ENCODE results near the gene NAB2.

The NAB2 gene

DNA sequence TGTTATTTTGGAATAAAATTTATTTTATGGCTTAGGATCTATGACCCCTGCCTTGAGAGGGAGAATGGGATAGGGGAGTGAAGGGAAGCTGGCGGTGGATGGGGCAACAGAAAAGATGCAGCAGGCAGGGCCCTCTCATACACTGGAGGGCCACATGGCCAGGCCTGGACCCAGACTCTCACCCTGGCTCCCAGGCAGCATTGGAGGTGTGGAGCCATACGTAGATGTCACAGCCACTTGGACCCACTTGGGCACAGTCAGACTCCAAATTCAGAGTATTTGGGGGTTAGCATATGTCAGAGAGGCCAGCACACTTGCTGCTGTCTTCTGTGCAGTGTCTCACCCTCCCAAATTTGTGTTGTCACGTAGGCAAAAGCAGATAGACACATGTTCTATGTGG, 6.5 kb downstream of the NAB2 start:
- DNase-seq = no peak

GRCh38 chr12:57096099-57096572, 7.2 kb downstream of the NAB2 start:
- no peak for DNase-seq

GRCh38 chr12:57096748-57097553, 8.0 kb downstream of the NAB2 start:
- DNase-seq = no peak

GRCh38 chr12:57097554-57097835, 8.6 kb downstream of the NAB2 start:
- DNase-seq = no peak

GRCh38 chr12:57098546-57098945, 9.6 kb downstream of the NAB2 start:
- DNase-seq = no peak

- no peak for DNase-seq
Observed at GRCh38 chr12:57099047-57099714, 10.3 kb downstream of the NAB2 start.

DNA sequence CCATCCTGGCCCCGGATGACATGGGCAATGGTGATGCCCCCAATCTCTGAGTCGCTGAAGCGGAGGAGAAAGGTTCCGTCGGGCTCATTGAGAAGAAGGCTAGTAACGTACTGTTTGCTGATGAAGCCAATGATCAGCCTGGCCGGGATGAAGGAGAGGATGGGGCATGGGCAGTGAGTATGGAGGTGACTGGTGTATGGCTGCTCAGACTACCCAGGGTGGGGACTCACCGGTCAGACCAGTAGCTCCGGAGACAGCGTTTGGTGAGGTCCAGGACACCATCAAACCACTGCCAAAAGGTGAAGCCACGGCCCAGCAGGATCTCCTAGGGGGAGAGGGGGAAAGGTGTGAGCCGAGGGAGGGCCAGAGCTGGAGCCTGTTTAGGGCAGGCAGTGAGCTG, 10.9 kb downstream of the NAB2 start:
- DNase-seq = no peak

DNA sequence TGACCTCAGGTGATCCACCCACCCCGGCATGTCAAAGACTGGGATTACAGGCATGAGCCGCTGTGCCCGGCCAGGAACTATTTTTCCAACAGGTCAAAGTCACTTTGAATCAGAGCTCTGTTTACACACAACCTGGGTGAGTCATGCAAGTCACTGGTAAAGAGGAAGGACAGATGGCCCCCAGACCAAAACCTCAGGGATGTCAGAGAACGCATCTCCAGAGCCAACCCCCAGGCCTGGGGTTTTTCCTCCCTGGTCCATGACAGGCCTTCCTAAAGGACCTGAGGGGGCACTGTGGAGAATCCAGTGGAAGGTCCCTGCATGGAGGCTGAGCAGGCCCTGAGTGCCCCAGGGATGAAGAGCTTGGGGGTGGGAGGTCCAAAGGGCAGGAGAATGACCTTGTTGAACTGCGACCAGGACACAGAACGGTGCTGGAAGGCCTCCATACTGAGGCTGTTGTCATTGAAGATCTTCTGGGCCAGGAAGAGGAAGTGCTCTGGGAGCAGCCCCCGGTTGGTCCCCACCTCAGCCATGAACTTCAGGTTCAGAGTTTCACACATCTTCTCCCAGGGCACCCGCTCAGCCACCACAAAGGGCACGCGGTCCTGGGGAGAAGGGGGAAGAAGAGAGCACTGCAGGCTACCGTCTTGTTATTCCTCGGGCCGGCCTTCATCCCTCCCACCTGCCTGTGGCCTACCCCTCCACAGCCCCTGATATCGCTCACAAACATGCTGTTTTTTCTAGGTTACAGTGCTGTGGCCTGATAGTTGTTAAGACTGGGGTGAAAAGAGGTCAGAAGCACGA, 13.2 kb downstream of the NAB2 start:
- no peak for DNase-seq

DNA sequence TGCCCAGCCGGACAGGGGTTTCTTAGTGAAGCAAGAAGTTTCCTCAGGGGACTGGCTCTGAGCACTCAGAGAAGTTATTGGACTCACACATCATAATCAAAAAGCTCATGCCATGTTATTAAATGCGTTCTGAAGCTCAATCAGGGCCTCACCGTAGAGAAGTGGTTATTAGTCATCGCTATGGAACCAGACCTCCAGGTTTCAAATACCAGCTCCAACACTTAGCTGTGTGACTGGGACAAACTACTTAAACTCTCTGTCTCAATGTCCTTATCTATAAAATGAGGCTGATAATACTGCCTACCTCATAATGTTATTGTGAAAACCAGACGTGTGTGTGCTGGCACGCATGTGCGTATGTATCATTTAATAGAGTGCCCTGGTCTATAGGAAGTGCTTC, 14.9 kb downstream of the NAB2 start:
- DNase-seq = no peak

- DNase-seq = no peak
Observed at GRCh38 chr12:57104292-57104910, 15.5 kb downstream of the NAB2 start.

- no peak for DNase-seq
Observed at GRCh38 chr12:57105011-57105753, 16.3 kb downstream of the NAB2 start.

DNA sequence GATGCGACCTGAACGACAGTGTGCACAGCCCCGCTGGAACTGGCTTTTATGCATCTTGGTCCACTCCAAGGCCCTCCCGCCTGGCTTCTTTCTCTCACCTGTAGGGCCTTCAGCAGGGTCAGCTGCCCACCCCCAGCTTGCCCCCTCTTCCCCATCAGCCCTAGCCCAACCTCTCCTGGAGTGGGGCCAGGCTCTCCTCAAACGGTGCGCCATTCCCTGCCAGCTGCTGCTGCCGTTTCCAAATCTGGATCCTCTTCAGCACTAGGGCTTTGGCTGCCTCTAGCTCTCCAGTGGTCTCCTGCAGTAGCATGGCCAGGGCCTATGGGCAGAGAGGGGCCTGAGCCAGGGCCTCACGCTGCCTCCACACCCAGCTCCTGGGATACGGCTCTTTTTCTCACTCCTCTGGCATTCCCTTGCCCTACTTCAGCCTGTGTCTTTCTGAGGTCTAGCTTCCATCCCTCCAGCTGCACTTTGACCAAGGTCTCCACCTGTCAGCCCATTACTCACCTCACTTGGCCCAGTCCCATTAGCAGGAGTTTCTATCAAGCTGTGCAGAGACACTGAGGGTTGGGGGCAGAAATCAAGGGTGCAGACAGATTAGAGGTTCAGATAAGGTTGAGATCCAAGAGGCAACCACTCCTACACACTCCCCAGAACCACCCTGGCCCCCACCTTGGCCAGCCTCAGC, 17.3 kb downstream of the NAB2 start:
- DNase-seq = no peak

DNA sequence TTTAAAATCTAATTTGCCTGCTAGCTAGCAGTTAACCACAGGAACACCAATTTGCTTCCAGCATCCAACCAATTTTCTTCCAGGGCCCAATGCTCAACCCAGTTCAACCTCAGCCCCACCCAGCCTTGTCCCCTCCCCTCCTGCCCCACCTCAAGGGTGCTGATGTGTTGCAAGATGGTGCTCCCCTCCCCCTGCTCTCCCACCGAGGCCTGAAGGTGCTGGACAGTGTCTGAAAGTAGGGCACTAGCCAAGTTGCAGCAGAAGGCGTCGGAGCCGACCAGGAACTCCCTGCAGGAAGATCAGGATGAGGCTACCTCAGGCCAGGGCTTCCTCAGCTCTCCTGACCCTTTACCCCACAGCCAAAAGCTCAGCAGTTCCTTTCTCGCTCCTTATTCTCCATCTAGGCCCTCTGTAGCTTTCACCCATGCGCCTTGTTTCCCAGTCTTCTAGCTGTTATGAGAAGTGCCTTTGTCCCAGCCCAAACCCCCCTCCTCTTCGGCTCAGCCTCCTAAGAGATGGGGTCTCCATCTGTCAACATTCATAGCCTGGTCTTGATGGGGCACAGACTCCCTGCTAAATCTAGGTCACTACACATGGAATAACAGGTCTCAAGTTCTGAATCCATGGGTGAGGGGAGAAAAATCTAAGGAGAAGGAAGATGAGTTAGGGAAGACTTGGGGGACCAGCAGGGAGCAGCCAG, 18.7 kb downstream of the NAB2 start:
- no peak for DNase-seq

- DNase-seq = no peak
Observed at GRCh38 chr12:57109207-57110103, 20.5 kb downstream of the NAB2 start.

GRCh38 chr12:57110104-57111030, 21.5 kb downstream of the NAB2 start:
- DNase-seq = no peak

DNA sequence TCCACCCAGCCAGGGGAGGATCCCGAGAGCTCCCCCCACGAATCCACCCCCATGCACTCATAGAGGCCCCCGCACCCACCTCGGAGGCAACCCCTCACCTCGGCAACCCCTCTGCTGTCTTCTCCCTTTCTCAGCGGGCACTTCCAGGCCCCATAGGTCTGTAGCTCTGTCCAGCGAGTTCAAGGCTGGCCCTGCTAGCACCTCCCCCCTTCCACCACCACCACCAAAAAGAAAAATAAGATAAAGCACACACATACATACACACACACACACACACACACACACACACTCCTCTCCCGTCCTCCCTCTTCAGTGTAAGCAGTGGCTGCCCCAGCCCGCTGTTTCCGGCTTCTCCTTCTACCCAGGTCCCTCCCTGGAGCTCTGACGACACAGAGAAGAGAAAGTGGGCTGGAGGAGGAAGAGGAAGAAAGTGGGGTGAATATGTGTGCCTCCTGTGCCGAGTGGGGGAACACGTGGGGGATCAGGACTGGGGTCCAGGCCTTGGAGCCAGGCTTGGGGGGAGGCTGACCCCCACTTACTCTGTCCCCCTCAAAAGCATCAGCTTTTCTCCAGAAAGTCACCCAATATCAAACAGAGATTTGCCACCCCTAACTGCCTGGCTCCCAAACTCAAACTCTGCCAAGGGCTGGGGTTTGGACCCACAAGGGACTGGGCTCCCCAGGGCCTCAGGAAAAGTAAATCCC, 22.3 kb downstream of the NAB2 start, which contains the start of gene STAT6:
STAT6 (minus strand) TSS at position 332 of the 704 bp plus-strand sequence. CDS start 3,084 bp downstream, outside the sequence.
- DNase-seq = no peak

DNA sequence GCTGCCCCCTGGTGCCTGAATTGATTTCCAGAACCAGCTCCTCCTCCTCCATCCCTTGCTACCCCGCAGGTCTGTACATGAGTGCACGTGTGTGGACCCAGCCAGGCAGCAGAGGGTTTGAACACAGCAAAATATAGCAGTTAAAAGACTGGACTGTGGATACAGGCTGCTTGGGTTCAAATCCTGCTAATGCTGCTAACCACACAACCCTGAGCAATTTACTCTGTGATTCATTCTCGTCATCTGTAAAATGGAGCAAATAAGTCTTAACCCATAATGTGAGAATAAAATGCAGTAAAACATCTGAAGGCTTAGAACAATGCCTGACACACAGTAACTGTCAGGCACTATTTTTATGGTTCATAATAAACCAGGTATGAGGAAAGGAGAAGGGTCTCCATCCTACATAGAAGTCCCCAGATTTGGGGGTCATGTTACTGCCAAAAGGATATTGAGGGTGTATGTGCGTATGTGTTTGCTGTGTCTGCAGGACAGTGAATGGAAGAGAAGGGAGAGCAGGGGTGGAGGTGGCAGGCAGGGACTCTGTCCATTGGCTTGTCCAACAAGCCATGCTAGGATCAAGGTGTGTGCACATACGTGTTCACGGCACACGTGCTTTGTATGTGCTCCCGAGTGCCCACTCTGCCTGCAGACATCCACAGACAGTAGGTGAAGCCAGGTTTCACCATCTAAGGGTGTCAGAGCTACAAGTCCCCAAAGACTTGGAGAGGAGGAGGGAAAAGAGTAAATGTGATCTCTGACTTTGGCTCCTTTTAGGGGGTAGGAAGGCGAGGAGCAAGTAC, 23.8 kb downstream of the NAB2 start:
- DNase-seq = no peak

All from NCI-H2107 (cell line).